ENCODE measurements around the gene ACSS3. TPM values are rescaled to one million over a fixed set of nuclear protein-coding genes. Genes with fewer than 3 reads are reported as not detected.

ACSS3 gene
- total RNA-seq, 1 donor from 2014 or later = 35.9 TPM

DNA sequence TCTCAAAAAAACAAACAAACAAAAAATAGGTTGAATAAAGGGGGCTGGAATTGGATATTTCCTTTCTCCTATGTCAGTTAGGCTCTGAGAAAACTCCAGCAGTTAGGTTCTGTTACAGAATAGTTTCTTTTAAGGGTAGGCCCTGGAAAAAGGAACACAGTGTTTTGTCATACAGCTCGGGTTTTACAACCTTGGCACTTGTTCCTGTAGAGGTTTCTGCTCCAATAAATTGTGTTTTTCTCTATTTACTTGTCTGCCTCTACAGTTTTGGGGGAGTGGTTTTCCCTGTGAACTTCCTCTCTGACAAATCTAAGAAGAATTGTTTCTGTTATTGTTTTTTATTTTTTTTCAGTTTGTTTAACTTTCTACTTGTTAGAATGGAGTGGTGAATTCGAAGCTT lies 167.6 kb downstream of the ACSS3 start:
- intact Hi-C loops (cut with DNase I) = no loop called here
- Histone ChIP-seq H3K27me3 (no peaks in the 10 kb centered on the region), H3K9me3 (no peaks in the 10 kb centered on the region), H3K36me3 (no peaks in the 10 kb centered on the region), H3K4me3 (no peak overlapping the region), H3K4me1 (no peaks in the 10 kb centered on the region), H3K27ac (no peak overlapping the region)
- DNase-seq = no peak
- TF ChIP-seq CTCF (IDR thresholded peaks at IDR 0.05) = no peak
- no peak for ATAC-seq

DNA sequence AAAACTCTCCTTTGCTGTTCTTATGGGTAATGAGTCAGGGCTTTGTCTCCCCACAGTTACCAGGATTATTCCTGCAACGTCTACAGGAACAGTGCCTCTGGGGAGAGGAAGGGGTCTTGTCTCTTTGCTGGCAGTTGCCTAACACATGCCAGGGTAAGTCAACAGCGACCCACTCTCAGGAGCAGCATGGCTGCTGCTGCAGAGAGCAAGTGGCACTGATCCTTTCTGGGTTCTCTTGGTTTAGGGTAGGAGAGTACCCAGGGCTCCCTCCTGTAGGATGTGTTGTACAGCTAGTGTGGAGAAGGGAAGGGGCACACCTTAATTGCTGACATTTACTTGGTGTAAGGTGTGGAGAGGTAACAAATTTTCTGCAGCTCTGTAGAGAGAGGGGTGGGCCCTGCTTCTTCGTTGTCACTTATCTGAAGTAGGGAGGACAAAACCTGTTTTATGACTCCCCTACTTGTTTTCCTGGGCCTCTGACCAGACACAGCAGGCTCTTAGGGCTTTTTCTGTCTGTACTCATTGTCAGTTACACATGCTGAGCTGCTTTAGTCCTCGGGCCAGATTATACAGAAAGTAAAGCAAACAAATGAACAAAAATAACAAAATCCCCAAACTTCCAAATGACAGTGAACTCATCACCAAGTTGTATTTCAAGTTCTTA lies 168.2 kb downstream of the ACSS3 start:
- DNase-seq (no peak), ATAC-seq (peak; percentile 45)
- intact Hi-C loops (cut with DNase I) = no loop called here
- H3K36me3 ChIP-seq = no peaks in the 10 kb centered on the region
- H3K4me1 ChIP-seq = no peaks in the 10 kb centered on the region
- H3K27ac ChIP-seq = no peak overlapping the region
- no peaks in the 10 kb centered on the region for H3K9me3 ChIP-seq
- no peak overlapping the region for H3K4me3 ChIP-seq
- no peaks in the 10 kb centered on the region for H3K27me3 ChIP-seq
- no peak for TF ChIP-seq CTCF (IDR thresholded peaks at IDR 0.05)

DNA sequence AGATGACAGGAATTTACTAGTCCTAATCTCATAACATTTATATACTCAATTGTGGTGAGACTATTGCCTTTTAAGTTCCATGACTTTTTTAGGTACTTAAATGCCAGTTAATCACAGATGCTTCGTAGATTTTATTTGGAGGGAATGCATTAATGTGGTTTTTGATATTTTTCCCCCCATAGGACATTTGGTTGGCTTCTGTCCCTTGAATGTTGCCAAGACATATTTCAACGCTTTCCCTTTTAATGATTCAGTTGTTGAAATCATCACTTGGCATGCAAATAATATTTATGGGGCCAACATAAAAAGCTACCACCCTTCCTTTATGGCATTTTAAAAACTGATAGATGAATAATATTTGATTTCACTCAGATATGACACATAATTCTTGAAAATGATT lies 172.1 kb downstream of the ACSS3 start:
- no peak for TF ChIP-seq CTCF (IDR thresholded peaks at IDR 0.05)
- intact Hi-C loops (cut with DNase I) = no loop called here

GRCh38 chr12:81252228-81252627 lies 174.3 kb downstream of the ACSS3 start:
- Histone ChIP-seq H3K27me3 (no peaks in the 10 kb centered on the region), H3K36me3 (peaks cover 21% of the 10 kb centered on the region), H3K9me3 (no peaks in the 10 kb centered on the region), H3K27ac (no peak overlapping the region), H3K4me1 (no peaks in the 10 kb centered on the region), H3K4me3 (no peak overlapping the region)
- intact Hi-C loops (cut with DNase I) = no loop called here
- TF ChIP-seq CTCF (IDR thresholded peaks at IDR 0.05) = no peak
- no peak for ATAC-seq
- DNase-seq = no peak

More for the DNA sequence above, 172.1 kb downstream of the ACSS3 start:
- no peak overlapping the region for H3K27ac ChIP-seq
- H3K27me3 ChIP-seq = no peaks in the 10 kb centered on the region
- H3K9me3 ChIP-seq = no peaks in the 10 kb centered on the region
- peaks cover 21% of the 10 kb centered on the region for H3K36me3 ChIP-seq
- H3K4me1 ChIP-seq = no peaks in the 10 kb centered on the region
- no peak for ATAC-seq
- H3K4me3 ChIP-seq = no peak overlapping the region
- DNase-seq = no peak

GRCh38 chr12:81253360-81253759 lies 175.5 kb downstream of the ACSS3 start:
- DNase-seq = no peak
- Histone ChIP-seq H3K4me3 (no peak overlapping the region), H3K9me3 (no peaks in the 10 kb centered on the region), H3K4me1 (no peaks in the 10 kb centered on the region), H3K27me3 (no peaks in the 10 kb centered on the region), H3K36me3 (peaks cover 21% of the 10 kb centered on the region), H3K27ac (no peak overlapping the region)
- intact Hi-C loops (cut with DNase I) = no loop called here
- ATAC-seq = no peak
- no peak for TF ChIP-seq CTCF (IDR thresholded peaks at IDR 0.05)

DNA sequence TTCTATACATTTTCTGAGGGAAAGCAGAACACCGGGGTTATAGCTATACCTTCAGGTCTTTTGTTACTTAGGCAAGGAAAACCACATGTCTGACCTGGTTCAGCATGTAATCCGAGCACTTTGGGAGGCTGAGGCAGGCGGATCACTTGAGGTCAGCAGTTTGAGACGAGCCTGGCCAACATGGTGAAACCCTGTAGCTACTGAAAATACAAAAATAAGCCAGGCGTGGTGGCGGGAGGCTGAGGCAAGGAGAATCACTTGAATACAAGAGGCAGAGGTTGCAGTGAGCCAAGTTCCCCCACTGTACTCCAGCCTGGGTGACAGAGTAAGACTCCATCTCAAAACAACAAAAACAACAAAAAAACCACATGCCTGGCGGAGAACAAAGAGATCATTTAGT lies 177.6 kb downstream of the ACSS3 start:
- DNase-seq (no peak), ATAC-seq (no peak)
- intact Hi-C loops (cut with DNase I) = no loop called here
- Histone ChIP-seq H3K4me1 (no peaks in the 10 kb centered on the region), H3K4me3 (no peak overlapping the region), H3K9me3 (no peaks in the 10 kb centered on the region), H3K36me3 (peaks cover 21% of the 10 kb centered on the region), H3K27me3 (no peaks in the 10 kb centered on the region), H3K27ac (no peak overlapping the region)
- TF ChIP-seq CTCF (IDR thresholded peaks at IDR 0.05) = no peak

Data from upper lobe of right lung (tissue), 1 donor.